ENCODE results near the gene ARHGAP26.

- TF ChIP-seq, protein P1, sequence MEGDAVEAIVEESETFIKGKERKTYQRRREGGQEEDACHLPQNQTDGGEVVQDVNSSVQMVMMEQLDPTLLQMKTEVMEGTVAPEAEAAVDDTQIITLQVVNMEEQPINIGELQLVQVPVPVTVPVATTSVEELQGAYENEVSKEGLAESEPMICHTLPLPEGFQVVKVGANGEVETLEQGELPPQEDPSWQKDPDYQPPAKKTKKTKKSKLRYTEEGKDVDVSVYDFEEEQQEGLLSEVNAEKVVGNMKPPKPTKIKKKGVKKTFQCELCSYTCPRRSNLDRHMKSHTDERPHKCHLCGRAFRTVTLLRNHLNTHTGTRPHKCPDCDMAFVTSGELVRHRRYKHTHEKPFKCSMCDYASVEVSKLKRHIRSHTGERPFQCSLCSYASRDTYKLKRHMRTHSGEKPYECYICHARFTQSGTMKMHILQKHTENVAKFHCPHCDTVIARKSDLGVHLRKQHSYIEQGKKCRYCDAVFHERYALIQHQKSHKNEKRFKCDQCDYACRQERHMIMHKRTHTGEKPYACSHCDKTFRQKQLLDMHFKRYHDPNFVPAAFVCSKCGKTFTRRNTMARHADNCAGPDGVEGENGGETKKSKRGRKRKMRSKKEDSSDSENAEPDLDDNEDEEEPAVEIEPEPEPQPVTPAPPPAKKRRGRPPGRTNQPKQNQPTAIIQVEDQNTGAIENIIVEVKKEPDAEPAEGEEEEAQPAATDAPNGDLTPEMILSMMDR (IDR thresholded peaks at IDR 0.05) = no peak
- no peak for TF ChIP-seq POLR2A (IDR thresholded peaks at IDR 0.05)
- no peak for TF ChIP-seq EP300 (IDR thresholded peaks at IDR 0.05)
- TF ChIP-seq POLR2AphosphoS5 (IDR thresholded peaks at IDR 0.05) = no peak
Observed at GRCh38 chr5:142777099-142777498, 6.9 kb downstream of the ARHGAP26 start.
